A673 (cell line): ENCODE measurements around the gene HOXA6. TPM values are rescaled to one million over a fixed set of nuclear protein-coding genes. Genes with fewer than 3 reads are reported as not detected.

ENCODE experiments used
- BruUV-seq: library from RNA; stranded (reverse); fragments of 400-500 nt; replicated peaks from 2 replicates; lab custom pipeline; 2021; lab: Mats Ljungman, UMichigan
- CTCF ChIA-PET: fragments of 300-600 bp; sonication (Branson Sonifier 250); formaldehyde crosslinking; loops from one replicate; lab custom pipeline; 2022; ENCODE audit warnings: antibody characterized with exemption; lab: Charles Lee
- POLR2A ChIA-PET: fragments of 300-600 bp; sonication (Branson Sonifier 250); formaldehyde crosslinking; loops from one replicate; lab custom pipeline; 2022; ENCODE audit warnings: antibody characterized with exemption; ENCODE audit not compliant: low non-redundant PET; lab: Charles Lee
- DNase-seq: peaks from one replicate; pipeline ENCODE4 v3.0.0-alpha.2; 2015; ENCODE audit warnings: low spot score
- H3K27ac ChIP-seq: fragments of 200-600 bp; sonication (generic); 2 replicates; pipeline ENCODE4 v1.5.1; 2016; ENCODE audit warnings: mixed run types, low read depth, mild to moderate bottlenecking, mixed read lengths, antibody characterized with exemption, low read length; ENCODE audit not compliant: poor library complexity, severe bottlenecking
- H3K27me3 ChIP-seq: fragments of 200-600 bp; sonication (generic); replicated peaks from 2 replicates; pipeline ENCODE4 v1.6.1; 2017; ENCODE audit warnings: mixed run types, low read depth, mild to moderate bottlenecking, mixed read lengths, antibody characterized with exemption, low read length; ENCODE audit not compliant: insufficient read depth, poor library complexity
- H3K36me3 ChIP-seq: fragments of 200-600 bp; sonication (generic); 2 replicates; pipeline ENCODE4 v1.6.1; 2016; ENCODE audit warnings: mixed run types, mild to moderate bottlenecking, mixed read lengths, antibody characterized with exemption, low read length; ENCODE audit not compliant: insufficient read depth, poor library complexity, severe bottlenecking
- H3K4me1 ChIP-seq: fragments of 200-600 bp; sonication (generic); 2 replicates; pipeline ENCODE4 v1.6.1; 2017; ENCODE audit warnings: mixed run types, mild to moderate bottlenecking, mixed read lengths, antibody characterized with exemption, low read length; ENCODE audit not compliant: insufficient read depth, poor library complexity, severe bottlenecking
- H3K4me3 ChIP-seq: fragments of 200-600 bp; sonication (generic); 2 replicates; pipeline ENCODE4 v1.5.1; 2016; ENCODE audit warnings: low read depth, mixed run types, mild to moderate bottlenecking, mixed read lengths, low read length; ENCODE audit not compliant: poor library complexity, severe bottlenecking
- H3K9me3 ChIP-seq: fragments of 200-600 bp; sonication (generic); 2 replicates; pipeline ENCODE4 v1.6.1; 2016; ENCODE audit warnings: mixed run types, low read depth, mild to moderate bottlenecking, mixed read lengths, antibody characterized with exemption, low read length; ENCODE audit not compliant: poor library complexity, severe bottlenecking
- CTCF ChIP-seq: fragments of 300-800, 200-600 bp; sonication (generic); conservative IDR thresholded peaks from 2 replicates; pipeline ENCODE4 v1.5.1; 2017; ENCODE audit warnings: low read depth, mild to moderate bottlenecking, antibody characterized with exemption, low read length, moderate library complexity, mixed read lengths
- EZH2 ChIP-seq: fragments of 200-600 bp; sonication (generic); IDR thresholded peaks from 2 replicates; pipeline ENCODE4 v1.6.1; 2017; ENCODE audit warnings: borderline replicate concordance, low read depth, mild to moderate bottlenecking, mixed read lengths, antibody characterized with exemption, low read length; ENCODE audit not compliant: poor library complexity, severe bottlenecking
- intact Hi-C: fragments of 100-400 bp; cut with micrococcal nuclease; formaldehyde crosslinking; loops from one replicate; pipeline ENCODE4 v1.10.0; 2022; ENCODE audit not compliant: unreplicated experiment
- total RNA-seq: library from RNA; stranded (reverse); gene quantifications from 2 replicates; pipeline ENCODE4 v1.2.3, GENCODE V29; 2021

Gene HOXA6
- total RNA-seq, 1 experiment from 2014 or later = not detected

- ChIA-PET CTCF (interaction anchor here (1.6 kb wide), 1 partner anchor 18 kb away, joined by 5 read pairs; no protein-coding TSS in a partner anchor), POLR2A (no interaction called here)
- intact Hi-C loops = loop anchor here (5.0 kb wide), 1 partner anchor 1271 kb away; no protein-coding TSS in a partner anchor
- no peaks in the 10 kb centered on the region for H3K9me3 ChIP-seq
- no TSS peak for BruUV-seq
- no peaks in the 10 kb centered on the region for H3K36me3 ChIP-seq
- TF ChIP-seq CTCF (peak; percentile 72), EZH2 (peak; percentile 72)
- peaks cover 16% of the 10 kb centered on the region for H3K4me1 ChIP-seq
- H3K27me3 ChIP-seq = peaks cover 100% of the 10 kb centered on the region
- H3K27ac ChIP-seq = no peak within 1 kb of the TSS
- peak; percentile 44 for DNase-seq
- peak within 1 kb of the TSS; percentile 30 for H3K4me3 ChIP-seq
Observed at GRCh38 chr7:27143023-27143949, 4.3 kb downstream of the HOXA6 start, which contains the start of gene HOXA5. Gene HOXA5, minus strand, starts transcription at chr7:27143681. Its CDS starts 74 bp downstream, at chr7:27143607.

- CTCF ChIA-PET = no interaction called here
- TF ChIP-seq CTCF (no peak), EZH2 (peak; percentile 84)
- Histone ChIP-seq H3K36me3 (no peaks in the 10 kb centered on the region), H3K4me3 (no peak overlapping the region), H3K4me1 (peaks cover 13% of the 10 kb centered on the region), H3K9me3 (no peaks in the 10 kb centered on the region), H3K27ac (no peak overlapping the region), H3K27me3 (peaks cover 100% of the 10 kb centered on the region)
- intact Hi-C loops = loop anchor here (5.0 kb wide), 1 partner anchor 1270 kb away; no protein-coding TSS in a partner anchor
- POLR2A ChIA-PET = no interaction called here
- BruUV-seq = no TSS peak
- no peak for DNase-seq
Observed at GRCh38 chr7:27142580-27143022, 5.0 kb downstream of the HOXA6 start.

GRCh38 chr7:27141923-27142579 is 5.5 kb downstream of the HOXA6 start:
- Histone ChIP-seq H3K4me1 (peaks cover 13% of the 10 kb centered on the region), H3K36me3 (no peaks in the 10 kb centered on the region), H3K27ac (no peak overlapping the region), H3K27me3 (peaks cover 100% of the 10 kb centered on the region), H3K9me3 (no peaks in the 10 kb centered on the region), H3K4me3 (no peak overlapping the region)
- ChIA-PET CTCF (no interaction called here), POLR2A (no interaction called here)
- intact Hi-C loops = loop anchor here (5.0 kb wide), 1 partner anchor 1270 kb away; no protein-coding TSS in a partner anchor
- TF ChIP-seq EZH2 = no peak
- no peak for TF ChIP-seq CTCF
- BruUV-seq = no TSS peak
- DNase-seq = no peak
